HG03565 (cell line): ENCODE results near the gene PNPLA5.

Experiments
- ATAC-seq: cut with Tn5 transposase; IDR thresholded peaks from one replicate; pipeline ENCODE4 v1.9.1; 2021; ENCODE audit warnings: mild to moderate bottlenecking, moderate library complexity; ENCODE audit not compliant: unreplicated experiment

The PNPLA5 gene

GRCh38 chr22:43855431-43855830, 36.4 kb downstream of the PNPLA5 start:
- ATAC-seq = no peak

- no peak for ATAC-seq
These were observed 37.0 kb downstream of the PNPLA5 start for GRCh38 chr22:43854786-43855271.

GRCh38 chr22:43854121-43854785, 37.6 kb downstream of the PNPLA5 start:
- no peak for ATAC-seq

- ATAC-seq = no peak
These were observed 38.4 kb downstream of the PNPLA5 start for GRCh38 chr22:43853328-43853931.

DNA sequence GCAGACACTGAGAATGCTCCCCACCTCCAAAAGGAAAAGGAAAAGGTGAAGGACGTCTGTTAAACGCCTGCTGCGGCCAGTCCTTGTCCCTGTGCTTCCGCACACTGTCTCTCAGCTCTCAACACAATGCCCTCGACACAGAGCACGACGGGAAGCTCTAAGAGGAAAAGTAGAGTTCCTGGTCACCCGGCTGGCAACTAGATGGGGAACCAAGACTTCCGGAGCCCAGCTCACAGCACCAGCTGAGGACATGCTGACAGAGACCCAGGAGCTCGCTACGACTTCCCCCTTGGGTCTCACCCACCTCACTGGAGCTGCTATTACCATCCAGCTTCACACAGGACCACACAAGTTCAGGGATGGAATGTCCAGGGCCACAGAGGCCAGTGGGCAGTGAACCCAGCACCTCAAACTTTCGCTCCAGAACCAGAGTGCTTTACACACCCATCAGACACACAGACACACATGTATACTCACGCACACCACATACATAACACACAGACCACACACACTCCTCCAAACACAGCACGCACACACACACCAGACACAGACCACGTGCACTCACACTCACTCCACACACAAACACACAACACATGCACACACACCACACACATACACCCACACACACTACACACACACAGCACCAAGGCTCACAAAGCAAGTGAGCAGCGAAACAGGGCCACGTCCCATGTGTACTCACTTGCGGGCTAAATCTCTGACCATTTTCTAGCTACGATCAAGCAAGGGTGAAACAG, 39.1 kb downstream of the PNPLA5 start:
- ATAC-seq = no peak

- no peak for ATAC-seq
These were observed 39.9 kb downstream of the PNPLA5 start for GRCh38 chr22:43851979-43852307.

GRCh38 chr22:43851058-43851978, 40.5 kb downstream of the PNPLA5 start:
- ATAC-seq = no peak

DNA sequence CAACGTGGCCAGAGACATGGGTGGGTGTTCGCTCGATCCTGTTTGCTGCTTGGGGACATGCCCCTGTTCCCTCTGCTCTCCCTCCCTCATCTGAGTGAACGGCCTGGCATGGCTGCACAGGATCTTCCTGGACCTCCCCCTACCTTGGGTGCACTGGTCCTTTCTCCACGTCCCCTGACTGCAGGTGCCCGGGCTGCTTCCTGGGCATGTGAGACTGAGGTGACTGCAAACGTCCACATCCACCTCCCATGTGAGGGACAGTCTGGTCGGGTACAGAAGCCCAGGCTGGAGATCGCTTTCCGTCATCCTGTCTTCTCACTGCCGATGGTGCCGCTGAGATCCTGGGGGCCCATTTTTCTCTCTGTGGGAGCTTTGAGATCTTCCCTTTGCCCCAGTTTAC, 41.3 kb downstream of the PNPLA5 start:
- no peak for ATAC-seq

GRCh38 chr22:43849731-43850130, 42.1 kb downstream of the PNPLA5 start:
- no peak for ATAC-seq

- ATAC-seq = no peak
These were observed 43.2 kb downstream of the PNPLA5 start for GRCh38 chr22:43848366-43849171.

- no peak for ATAC-seq
These were observed 44.2 kb downstream of the PNPLA5 start for GRCh38 chr22:43847376-43848289.

DNA sequence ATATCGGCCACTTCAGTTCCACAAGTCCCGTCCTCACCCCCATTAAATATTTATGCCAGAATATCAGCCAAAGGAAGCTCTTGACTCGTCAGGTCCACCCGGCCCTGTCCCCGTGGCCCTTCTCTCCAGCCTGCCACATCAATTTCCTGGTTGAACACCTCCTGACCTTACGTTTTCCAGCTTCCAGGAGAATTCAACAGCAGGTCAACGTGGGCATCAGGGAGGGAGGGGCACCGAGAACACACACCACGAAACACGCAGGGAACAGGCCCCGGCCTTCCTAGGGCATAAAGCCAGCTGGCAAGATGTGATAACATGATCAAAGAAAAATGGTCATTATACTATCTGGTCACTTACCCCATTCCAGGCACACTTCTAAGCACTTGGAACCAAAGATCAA, 44.8 kb downstream of the PNPLA5 start:
- no peak for ATAC-seq

DNA sequence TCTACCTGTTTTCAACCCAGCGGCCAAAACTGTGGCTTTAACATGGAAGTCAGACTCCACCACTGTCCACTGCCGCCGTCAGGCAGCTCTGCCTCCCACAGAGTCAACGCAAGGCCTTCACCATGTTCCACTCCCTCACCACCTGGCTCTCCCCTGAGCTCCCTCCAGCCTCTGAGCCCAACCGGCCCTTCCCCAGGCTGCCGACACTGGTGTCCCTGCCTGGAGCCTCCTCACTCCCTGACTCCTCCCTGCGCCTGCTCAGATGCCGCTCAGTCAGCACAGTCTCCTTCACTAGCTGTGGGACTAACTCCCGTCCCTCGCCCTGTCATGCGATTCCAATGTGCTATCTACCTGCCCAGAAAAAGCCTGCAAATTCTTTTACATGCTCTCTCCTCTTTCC, 45.8 kb downstream of the PNPLA5 start:
- ATAC-seq = no peak

DNA sequence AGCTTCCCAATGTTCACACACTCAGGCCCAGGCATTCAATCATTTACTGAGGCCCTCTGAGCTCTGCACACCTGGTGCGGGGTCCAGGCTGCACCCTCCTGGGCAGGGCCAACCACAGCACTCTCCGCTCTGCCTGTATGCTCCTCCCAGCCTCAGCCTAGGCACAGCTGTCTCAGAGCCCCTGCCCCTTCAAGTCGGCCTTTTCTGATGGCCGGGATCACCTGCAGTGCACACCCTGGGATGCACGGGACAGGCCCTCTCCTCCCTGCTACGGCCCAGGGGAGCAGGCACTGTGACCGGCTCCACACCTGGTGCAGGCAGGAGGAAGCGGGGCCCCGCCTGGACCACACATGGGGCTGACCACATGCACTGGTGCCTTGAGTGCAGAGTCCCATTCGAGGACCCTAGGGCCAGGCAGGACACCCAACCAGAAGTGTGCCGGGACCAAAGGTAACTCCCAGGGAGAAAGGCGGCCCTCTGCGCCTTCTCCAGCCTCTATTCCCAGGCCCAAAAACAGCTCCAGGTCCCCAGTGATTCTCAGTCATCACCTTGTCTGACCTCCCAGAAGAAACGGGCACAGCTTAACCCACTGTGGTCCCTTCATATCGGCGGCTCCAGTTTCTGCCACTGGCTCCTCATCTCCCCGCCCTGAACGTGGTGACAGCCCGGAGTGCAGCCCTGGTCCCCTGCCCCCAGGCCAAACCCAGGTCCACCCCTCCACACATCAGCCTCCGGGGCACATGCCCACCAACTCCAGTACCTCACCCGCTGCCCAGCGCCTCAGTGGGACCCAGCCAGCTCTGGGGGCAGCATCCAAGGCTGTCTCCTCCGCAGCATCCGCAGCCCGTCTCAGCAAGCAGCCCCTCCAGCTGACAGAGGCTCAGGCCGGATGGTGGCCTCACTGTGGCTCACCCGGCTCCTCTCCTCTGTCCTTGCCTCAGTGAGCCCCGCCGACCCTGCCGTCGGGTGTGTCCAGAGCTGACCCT, 47.0 kb downstream of the PNPLA5 start:
- ATAC-seq = no peak

- ATAC-seq = no peak
These were observed 47.9 kb downstream of the PNPLA5 start for GRCh38 chr22:43843783-43844530.

DNA sequence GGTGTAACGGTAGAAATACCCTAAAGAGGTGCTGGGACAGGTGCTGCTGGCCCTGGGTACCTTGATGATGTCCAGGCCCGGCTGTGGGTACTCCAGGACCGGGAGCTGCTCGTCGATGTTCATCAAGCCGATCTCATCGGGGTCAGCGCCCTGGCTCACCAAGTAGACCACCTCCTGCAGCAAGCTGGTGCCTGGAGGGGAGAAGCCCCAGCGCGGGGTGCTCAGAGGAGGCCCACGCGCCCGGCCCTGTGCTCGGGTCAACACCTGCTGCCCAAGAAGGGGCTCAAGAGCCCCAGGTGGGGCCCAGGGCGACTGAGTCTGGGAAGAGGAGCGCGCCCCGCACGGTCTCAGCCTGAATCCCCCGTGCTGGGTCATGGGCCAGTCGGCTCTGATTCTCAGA, 50.1 kb downstream of the PNPLA5 start:
- ATAC-seq = no peak

- ATAC-seq = no peak
These were observed 51.0 kb downstream of the PNPLA5 start for GRCh38 chr22:43840851-43841250.
